ENCODE data around the gene TRAF7.
"Not testable (repeated sequence)": the region's sequence is repeated elsewhere in the genome, so short reads cannot be mapped to it uniquely, and the experiment has no call there.

TRAF7 gene

GRCh38 chr16:2155091-2155950, at the start of gene TRAF7:
TRAF7 (plus strand) TSS chr16:2155782; CDS start chr16:2163921, 8,139 bp downstream.
- peak; percentile 100 for DNase-seq (ENCODE audit: low read depth in 2 of 2)

GRCh38 chr16:2106211-2106610, 49.4 kb upstream of the TRAF7 start:
- DNase-seq (ENCODE audit: low read depth in 2 of 2) = not testable (repeated sequence)

GRCh38 chr16:2107121-2107790, 48.3 kb upstream of the TRAF7 start:
- DNase-seq (ENCODE audit: low read depth in 2 of 2) = not testable (repeated sequence)

GRCh38 chr16:2107791-2108125, 47.8 kb upstream of the TRAF7 start:
- DNase-seq (ENCODE audit: low read depth in 2 of 2) = not testable (repeated sequence)

GRCh38 chr16:2108446-2109270, 46.9 kb upstream of the TRAF7 start:
- not testable (repeated sequence) for DNase-seq (ENCODE audit: low read depth in 2 of 2)

- not testable (repeated sequence) for DNase-seq (ENCODE audit: low read depth in 2 of 2)
These were observed 46.4 kb upstream of the TRAF7 start for GRCh38 chr16:2109271-2109580.

- DNase-seq (ENCODE audit: low read depth in 2 of 2) = not testable (repeated sequence)
These were observed 45.7 kb upstream of the TRAF7 start for GRCh38 chr16:2109872-2110271.

- not testable (repeated sequence) for DNase-seq (ENCODE audit: low read depth in 2 of 2)
These were observed 45.1 kb upstream of the TRAF7 start for GRCh38 chr16:2110332-2111008.

GRCh38 chr16:2111009-2111353, 44.6 kb upstream of the TRAF7 start:
- DNase-seq (ENCODE audit: low read depth in 2 of 2) = not testable (repeated sequence)

- not testable (repeated sequence) for DNase-seq (ENCODE audit: low read depth in 2 of 2)
These were observed 43.9 kb upstream of the TRAF7 start for GRCh38 chr16:2111412-2112335.

GRCh38 chr16:2112539-2113106, 43.0 kb upstream of the TRAF7 start:
- not testable (repeated sequence) for DNase-seq (ENCODE audit: low read depth in 2 of 2)

GRCh38 chr16:2114225-2114624, 41.4 kb upstream of the TRAF7 start:
- not testable (repeated sequence) for DNase-seq (ENCODE audit: low read depth in 2 of 2)

GRCh38 chr16:2114885-2115590, 40.5 kb upstream of the TRAF7 start:
- not testable (repeated sequence) for DNase-seq (ENCODE audit: low read depth in 2 of 2)

GRCh38 chr16:2115591-2115973, 40.0 kb upstream of the TRAF7 start:
- DNase-seq (ENCODE audit: low read depth in 2 of 2) = no peak

- DNase-seq (ENCODE audit: low read depth in 2 of 2) = not testable (repeated sequence)
These were observed 39.2 kb upstream of the TRAF7 start for GRCh38 chr16:2116428-2116827.

GRCh38 chr16:2117341-2117740, 38.2 kb upstream of the TRAF7 start:
- not testable (repeated sequence) for DNase-seq (ENCODE audit: low read depth in 2 of 2)

GRCh38 chr16:2117960-2118722, 37.4 kb upstream of the TRAF7 start:
- DNase-seq (ENCODE audit: low read depth in 2 of 2) = not testable (repeated sequence)

GRCh38 chr16:2121325-2121724, 34.3 kb upstream of the TRAF7 start:
- DNase-seq (ENCODE audit: low read depth in 2 of 2) = not testable (repeated sequence)

- DNase-seq (ENCODE audit: low read depth in 2 of 2) = no peak
These were observed 33.7 kb upstream of the TRAF7 start for GRCh38 chr16:2121853-2122252.

All from fibroblast of skin of left quadriceps (primary cell).